GM19438 (cell line): Measurements from ENCODE around the gene PLOD1.

Experiments
- ATAC-seq: cut with Tn5 transposase; IDR thresholded peaks from one replicate; pipeline ENCODE4 v1.9.1; 2021; ENCODE audit warnings: low read depth; ENCODE audit not compliant: unreplicated experiment

Gene PLOD1

GRCh38 chr1:11970441-11971185 lies 36.1 kb downstream of the PLOD1 start:
- ATAC-seq, result no peak

DNA sequence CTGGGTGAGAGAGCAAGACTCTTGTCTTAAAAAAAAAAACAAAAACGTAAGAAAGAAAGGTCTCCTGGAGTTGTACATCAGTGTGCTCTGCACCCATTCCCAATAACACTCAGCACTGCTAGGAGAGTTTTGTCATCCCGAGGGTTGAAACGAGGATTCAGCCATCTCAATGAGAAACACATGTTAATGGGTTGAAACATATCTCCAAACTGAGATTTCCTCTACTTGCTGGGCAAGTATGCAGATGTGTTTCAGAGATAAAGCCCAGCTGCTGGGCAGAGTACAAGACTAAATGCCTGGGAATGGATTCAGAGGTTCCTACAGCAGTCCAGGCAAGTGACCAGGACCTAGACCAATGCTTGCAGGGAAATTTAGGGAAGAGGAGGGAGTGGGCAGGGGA lies 43.1 kb downstream of the PLOD1 start:
- ATAC-seq, result no peak

DNA sequence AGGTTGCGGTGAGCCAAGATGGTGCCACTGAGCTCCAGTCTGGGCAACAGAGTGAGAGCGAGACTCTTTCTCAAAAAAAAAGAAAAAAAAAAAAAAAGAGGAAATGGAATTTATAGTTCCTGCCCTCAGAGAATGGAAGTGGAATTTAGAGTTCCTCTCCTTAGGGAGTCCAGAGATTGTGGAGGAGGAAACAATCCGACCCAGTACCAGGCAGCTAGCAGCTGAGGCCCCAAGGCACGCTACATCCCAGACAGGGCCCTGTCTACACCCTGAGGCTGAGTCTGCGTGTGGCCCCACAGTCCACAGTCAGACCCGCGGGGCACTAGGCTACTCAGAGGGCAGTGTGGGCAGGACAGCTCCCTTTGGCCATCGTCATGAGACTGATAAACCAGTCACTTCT lies 43.8 kb downstream of the PLOD1 start:
- no peak for ATAC-seq

- ATAC-seq, result no peak
Measured at GRCh38 chr1:11979028-11979850, 44.7 kb downstream of the PLOD1 start.

DNA sequence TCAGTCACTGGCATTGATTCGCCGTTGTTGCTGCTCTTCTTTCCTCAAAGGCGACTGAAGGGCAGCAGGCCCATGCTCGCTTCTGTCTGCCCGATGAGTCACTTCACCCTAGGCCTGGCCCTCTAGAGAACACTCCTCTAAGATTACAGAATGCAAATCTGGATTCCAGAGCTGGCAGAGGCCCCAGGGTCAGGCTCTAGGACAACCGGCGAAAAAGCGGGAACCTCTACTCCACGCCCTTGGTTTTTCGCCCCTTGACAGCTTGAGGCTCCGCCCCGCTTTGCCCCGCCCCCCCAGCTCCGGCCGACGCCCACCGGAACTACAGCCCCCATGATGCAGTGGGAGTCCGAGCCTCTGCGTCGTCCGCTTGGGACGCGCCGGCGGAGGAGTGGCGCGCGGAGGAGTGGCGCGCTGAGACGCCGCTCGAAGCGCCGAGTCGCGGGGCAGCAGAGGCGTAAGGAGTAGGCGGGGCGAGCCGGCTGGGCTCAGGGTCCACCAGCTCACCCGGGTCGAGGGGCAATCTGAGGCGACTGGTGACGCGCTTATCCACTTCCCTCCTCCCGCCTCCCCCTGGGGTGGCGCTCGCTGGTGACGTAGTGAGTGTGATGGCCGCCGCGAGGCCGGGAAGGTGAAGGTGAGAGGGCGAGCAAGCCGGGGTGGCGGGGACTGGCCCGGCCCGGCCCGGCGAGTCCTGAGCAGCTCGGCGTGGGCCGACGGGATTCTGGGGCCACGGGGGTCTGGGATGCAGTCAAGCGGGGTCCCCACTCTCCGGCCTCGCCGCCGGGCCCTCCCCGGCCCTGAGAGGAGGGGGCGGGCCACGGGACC lies 45.5 kb downstream of the PLOD1 start, which contains the start of gene MFN2:
Gene MFN2, plus strand, starts transcription at position 594 of the 825 bp plus-strand sequence. CDS start 8,725 bp downstream, outside the sequence.
- peak; percentile 91 for ATAC-seq

- no peak for ATAC-seq
Measured at GRCh38 chr1:11980676-11980972, 46.1 kb downstream of the PLOD1 start.

GRCh38 chr1:11981378-11982009 lies 47.0 kb downstream of the PLOD1 start:
- ATAC-seq, result no peak

- ATAC-seq, result no peak
Measured at GRCh38 chr1:11982010-11982392, 47.5 kb downstream of the PLOD1 start.

GRCh38 chr1:11984121-11984520 lies 49.6 kb downstream of the PLOD1 start:
- no peak for ATAC-seq

GRCh38 chr1:11984576-11984975 lies 50.1 kb downstream of the PLOD1 start:
- ATAC-seq, result no peak

DNA sequence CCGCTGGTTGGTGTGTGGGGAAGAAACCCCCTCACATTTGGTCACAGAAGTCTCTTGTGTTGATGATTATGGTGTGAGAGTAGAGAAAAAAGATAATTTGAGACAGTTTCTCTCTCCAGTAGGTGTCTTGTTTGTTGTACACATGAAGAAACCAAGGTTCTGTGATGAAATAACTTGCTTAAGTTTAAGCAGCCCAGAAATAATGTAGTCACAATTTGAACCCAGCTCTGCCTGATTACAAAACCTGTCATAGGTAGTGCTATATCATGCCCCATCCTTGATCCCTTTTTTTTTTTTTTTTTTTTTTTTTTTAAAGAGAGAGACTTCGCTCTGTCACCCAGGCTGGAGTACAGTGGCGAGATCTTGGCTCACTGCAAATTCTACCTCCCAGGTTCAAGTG lies 50.7 kb downstream of the PLOD1 start:
- no peak for ATAC-seq

- no peak for ATAC-seq
Measured at GRCh38 chr1:11985851-11986250, 51.3 kb downstream of the PLOD1 start.

DNA sequence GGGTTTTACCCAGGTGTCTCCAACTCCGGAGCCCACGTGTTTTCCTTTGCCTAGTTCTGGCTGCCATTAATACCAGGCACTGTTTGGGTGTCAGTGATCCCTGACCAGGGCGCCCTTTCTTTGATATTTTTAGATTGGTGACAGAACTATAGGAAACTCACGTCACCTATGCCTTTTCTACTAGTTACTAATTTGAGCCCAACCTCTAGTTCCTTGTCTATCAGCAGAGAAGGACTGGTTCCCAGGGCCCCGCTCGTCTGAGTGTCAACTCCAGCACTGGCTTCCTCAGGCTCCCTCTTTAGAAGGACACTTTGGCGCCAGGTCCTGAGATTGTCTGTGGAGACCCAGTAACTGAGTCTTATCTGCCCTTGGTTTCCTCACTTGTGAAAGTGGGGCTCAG lies 55.2 kb downstream of the PLOD1 start:
- ATAC-seq, result no peak

DNA sequence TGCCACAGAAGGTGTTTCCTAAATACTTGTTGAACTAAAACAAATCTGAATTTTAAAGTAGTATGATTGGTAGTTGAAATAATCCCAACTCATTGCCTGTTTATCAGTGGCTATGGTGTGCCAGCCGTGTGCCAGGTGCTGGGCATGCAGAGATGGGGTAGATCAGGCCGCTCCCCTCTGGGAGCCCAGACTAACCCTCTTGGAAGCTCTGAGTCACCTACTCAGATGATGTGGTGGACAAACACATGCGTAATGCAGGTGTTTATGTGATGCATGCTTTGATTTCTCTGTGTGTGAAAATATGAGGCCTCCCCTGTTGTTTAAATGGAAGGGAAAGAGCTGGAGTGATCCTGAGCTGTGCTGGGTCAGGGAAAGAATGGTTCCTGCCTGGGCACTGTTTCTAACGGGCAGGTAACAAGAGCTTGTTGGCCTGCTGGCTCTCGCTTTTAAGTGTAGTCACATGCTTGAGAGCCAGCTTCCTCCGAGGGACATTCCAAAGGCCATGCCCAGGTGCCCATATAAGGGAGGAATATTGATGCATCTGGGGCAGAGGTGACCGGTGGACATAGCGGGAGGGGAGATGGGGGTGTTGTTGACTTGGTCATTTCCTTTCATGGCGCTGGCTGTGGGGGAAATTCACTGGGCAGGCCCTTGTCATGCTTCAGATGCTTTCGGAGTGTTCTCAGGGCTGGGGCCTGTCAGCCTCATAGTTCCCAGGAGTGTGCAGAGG lies 56.0 kb downstream of the PLOD1 start:
- no peak for ATAC-seq

DNA sequence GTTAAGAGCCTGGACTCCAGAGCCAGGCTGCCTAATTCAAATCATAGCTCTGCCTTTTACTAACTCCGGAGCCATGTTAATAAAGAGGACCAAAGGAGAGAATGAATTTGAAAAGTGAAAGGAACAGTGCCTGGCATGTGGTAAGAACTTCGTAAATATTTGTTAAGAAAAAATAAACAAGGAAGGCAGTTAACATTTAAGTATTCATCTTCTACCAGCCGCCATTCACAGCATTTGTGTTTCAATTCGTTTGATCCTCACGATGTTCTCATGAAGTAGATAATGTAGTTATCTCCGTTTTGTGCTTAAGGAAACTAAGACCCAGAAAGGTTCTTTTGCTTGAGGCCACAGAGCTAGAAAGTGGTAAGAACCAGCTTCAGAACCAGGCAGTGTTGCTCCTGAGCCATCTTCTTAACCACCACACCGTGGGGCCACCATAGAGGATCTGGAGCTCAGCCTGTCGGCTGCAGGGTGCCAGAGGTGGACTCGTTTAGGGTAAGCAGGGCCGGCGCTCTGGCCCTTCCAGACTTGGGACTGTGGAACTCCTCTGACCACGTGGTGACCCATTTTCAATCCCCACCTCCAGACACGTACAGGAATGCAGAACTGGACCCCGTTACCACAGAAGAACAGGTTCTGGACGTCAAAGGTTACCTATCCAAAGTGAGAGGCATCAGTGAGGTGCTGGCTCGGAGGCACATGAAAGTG lies 57.6 kb downstream of the PLOD1 start:
- ATAC-seq, result no peak

DNA sequence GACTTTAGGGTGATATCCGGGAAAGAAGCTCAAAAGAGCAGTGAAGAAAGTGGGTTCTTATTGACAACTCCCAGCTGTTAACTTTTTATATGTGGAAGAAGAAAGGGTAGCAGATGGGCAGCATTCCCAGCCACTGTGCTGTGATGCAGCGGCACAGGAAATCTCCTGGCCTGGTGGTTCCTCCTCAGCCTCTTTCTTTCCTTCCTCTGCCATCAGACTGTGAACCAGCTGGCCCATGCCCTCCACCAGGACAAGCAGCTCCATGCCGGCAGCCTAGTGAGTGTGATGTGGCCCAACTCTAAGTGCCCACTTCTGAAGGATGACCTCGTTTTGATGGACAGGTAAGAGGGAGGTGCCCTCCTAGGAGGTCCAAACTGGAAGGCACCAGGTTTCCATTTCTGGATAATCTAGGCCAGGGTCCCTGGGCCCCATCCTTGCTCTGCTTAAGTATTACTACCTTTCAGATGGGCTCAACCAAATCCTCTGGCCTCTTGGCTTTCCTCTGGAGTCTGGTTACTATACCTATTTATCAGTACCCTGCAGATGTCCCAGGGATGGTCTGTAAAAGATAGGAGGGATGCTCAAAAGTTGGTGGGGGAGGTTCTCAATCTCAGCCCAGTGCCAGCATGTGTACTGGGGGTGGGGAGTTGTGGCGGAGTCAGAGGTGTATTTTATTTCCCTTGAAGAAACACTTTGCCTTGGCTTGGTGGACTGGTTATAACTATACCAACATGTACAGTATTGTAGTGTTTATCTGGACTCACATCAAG lies 62.7 kb downstream of the PLOD1 start:
- no peak for ATAC-seq

- no peak for ATAC-seq
Measured at GRCh38 chr1:11998636-11999035, 64.1 kb downstream of the PLOD1 start.

DNA sequence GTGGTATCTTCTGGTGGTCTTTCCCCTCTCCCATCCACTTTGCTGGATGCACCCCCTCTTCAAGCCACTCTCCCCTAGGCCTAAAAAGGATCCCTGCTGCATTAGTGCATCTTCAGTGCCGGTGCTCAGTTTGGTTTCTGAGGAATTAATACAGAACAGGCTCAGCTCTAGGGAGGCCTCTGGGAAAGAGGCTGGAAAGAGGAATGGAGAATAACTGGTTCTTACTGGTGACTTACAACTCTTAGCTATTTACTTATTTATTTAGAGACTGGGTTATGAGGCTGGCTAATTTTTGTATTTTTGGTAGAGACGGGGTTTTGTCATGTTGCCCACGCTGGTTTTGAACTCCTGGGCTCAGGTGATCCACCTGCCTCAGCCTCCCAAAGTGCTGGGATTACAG lies 64.7 kb downstream of the PLOD1 start:
- ATAC-seq, result no peak
